K562 (cell line): ENCODE results near the gene DPPA4. TPM values are rescaled to one million over a fixed set of nuclear protein-coding genes. Genes with fewer than 3 reads are reported as not detected.

Experiments used
- ATAC-seq: fragments of 200-7000 bp; cut with Tn5 transposase; 3 replicates; pipeline ENCODE4 v1.9.1; 2020; ENCODE audit warnings: moderate library complexity
- Bru-seq: library from RNA; stranded (reverse); fragments of 400-500 nt; gene quantifications from one replicate; lab custom pipeline; 2021; lab: Mats Ljungman, UMichigan
- BruChase-seq, 2 experiments: library from RNA; stranded (reverse); fragments of 400-500 nt; gene quantifications; one replicate each; lab custom pipeline; 2021; lab: Mats Ljungman, UMichigan
- BruUV-seq: library from RNA; stranded (reverse); fragments of 400-500 nt; replicated peaks from 2 replicates; lab custom pipeline; 2021; lab: Mats Ljungman, UMichigan
- CTCF ChIA-PET: fragments of 300-600 bp; formaldehyde crosslinking; extraction: SDS; loops from one replicate; lab custom pipeline; 2021; ENCODE audit warnings: low intra/inter-chr PET ratio; lab: Yijun Ruan, JAX
- POLR2A ChIA-PET: fragments of 300-600, 350-650 bp; sonication (Branson Sonifier 250); formaldehyde crosslinking; extraction: SDS; loops from one replicate; lab custom pipeline; 2021; ENCODE audit warnings: antibody characterized with exemption, inconsistent platforms; lab: Yijun Ruan, JAX
- DNase-seq, 4 experiments: peaks; one replicate each; pipeline versions ENCODE4 v3.0.0 to v3.0.0-alpha.2; 2011 to 2018; ENCODE audit warnings: low spot score in 3 of 4, mixed read lengths in 3 of 4; ENCODE audit errors: extremely low read depth in 1 of 4
- FAIRE-seq: peaks from 2 replicates; lab custom pipeline; 2011; peaks lifted over from hg19 to GRCh38; lab: Jason Lieb, UNC
- H2AFZ ChIP-seq: 2 replicates; pipeline ENCODE4 v1.6.0; 2011; ENCODE audit warnings: low read depth, low read length, control low read depth, inconsistent platforms
- H3K27ac ChIP-seq: fragments of 200-600 bp; 3 replicates; pipeline ENCODE4 v1.8.0; 2011; ENCODE audit warnings: low read depth, mild to moderate bottlenecking, control low read depth, inconsistent platforms, low read length, moderate library complexity, mixed read lengths; ENCODE audit errors: extremely low read depth
- H3K27me3 ChIP-seq, 2 experiments: fragments of 300-600 bp in 1 of 2; 2 replicates in 1 of 2; 3 replicates in 1 of 2; pipeline versions ENCODE4 v1.6.0 to v1.8.0; 2011; ENCODE audit warnings: inconsistent platforms in 2 of 2, low read length in 2 of 2, mild to moderate bottlenecking in 1 of 2, mixed read lengths in 1 of 2, moderate library complexity in 1 of 2; ENCODE audit not compliant: control insufficient read depth in 2 of 2, insufficient read depth in 2 of 2
- H3K36me3 ChIP-seq: fragments of 300-600 bp; 3 replicates; pipeline ENCODE4 v1.8.0; 2011; ENCODE audit warnings: mild to moderate bottlenecking, low read length, inconsistent platforms; ENCODE audit not compliant: control insufficient read depth, insufficient read depth
- H3K4me1 ChIP-seq, 2 experiments: fragments of 200-600 bp in 1 of 2; replicated peaks in 1 of 2; 2 replicates in 1 of 2; 3 replicates in 1 of 2; pipeline versions ENCODE4 v1.5.1 to v1.8.0; 2011; ENCODE audit warnings: inconsistent platforms in 2 of 2, low read length in 2 of 2, mild to moderate bottlenecking in 1 of 2, mixed read lengths in 1 of 2, moderate library complexity in 1 of 2; ENCODE audit not compliant: control insufficient read depth in 2 of 2, insufficient read depth in 2 of 2
- H3K4me2 ChIP-seq: 2 replicates; pipeline ENCODE4 v1.6.1; 2011; ENCODE audit warnings: low read length, control low read depth, inconsistent platforms, mixed read lengths; ENCODE audit not compliant: insufficient read depth
- H3K4me3 ChIP-seq: fragments of 200-600 bp; sonication (generic), shearing (Covaris generic); 2 replicates; pipeline ENCODE4 v1.5.1; 2016; ENCODE audit warnings: control low read depth, inconsistent platforms
- H3K79me2 ChIP-seq: fragments of 200-600 bp; 3 replicates; pipeline ENCODE4 v1.8.0; 2011; ENCODE audit warnings: low read length, inconsistent platforms; ENCODE audit not compliant: control insufficient read depth, insufficient read depth
- H3K9ac ChIP-seq, 2 experiments: 2 replicates each; pipeline versions ENCODE4 v1.6.0 to v1.6.1; 2011; ENCODE audit warnings: low read depth in 2 of 2, low read length in 2 of 2, control low read depth in 1 of 2, inconsistent platforms in 1 of 2, mild to moderate bottlenecking in 1 of 2, mixed read lengths in 1 of 2; ENCODE audit not compliant: insufficient read depth in 1 of 2
- H3K9me1 ChIP-seq: one replicate; pipeline ENCODE4 v1.6.0; 2011; ENCODE audit warnings: inconsistent platforms, mild to moderate bottlenecking, low read length, moderate library complexity; ENCODE audit not compliant: control insufficient read depth, insufficient read depth
- H3K9me3 ChIP-seq: replicated peaks from 2 replicates; pipeline ENCODE4 v1.5.1; 2011; ENCODE audit warnings: low read depth, low read length, inconsistent platforms; ENCODE audit not compliant: control insufficient read depth, insufficient read depth
- H4K20me1 ChIP-seq: replicated peaks from 2 replicates; pipeline ENCODE4 v1.6.1; 2011; ENCODE audit warnings: low read length, inconsistent platforms, mixed read lengths; ENCODE audit not compliant: control insufficient read depth, insufficient read depth
- HEY1 ChIP-seq: fragments of 250-450 bp; sonication (Bioruptor Pico); IDR thresholded peaks from 2 replicates; pipeline ENCODE4 v1.5.0; 2020; ENCODE audit warnings: mild to moderate bottlenecking, moderate library complexity, borderline replicate concordance
- KLF6 ChIP-seq: fragments of 250-450 bp; sonication (Bioruptor Pico); IDR thresholded peaks from 2 replicates; pipeline ENCODE4 v1.4.0; 2020; ENCODE audit warnings: mild to moderate bottlenecking, moderate library complexity, borderline replicate concordance
- MBD1 ChIP-seq: fragments of 250-450 bp; sonication (Bioruptor Pico); IDR thresholded peaks from 2 replicates; pipeline ENCODE4 v1.8.0; 2022; ENCODE audit warnings: inconsistent platforms
- MED1 ChIP-seq: sonication (generic); formaldehyde crosslinking; IDR thresholded peaks from 2 replicates; pipeline ENCODE4 v1.8.1; 2023; ENCODE audit warnings: missing genetic modification reagents, borderline replicate concordance
- NCOA6 ChIP-seq: fragments of 450-650 bp; IDR thresholded peaks from 2 replicates; pipeline ENCODE4 v1.6.1; 2017; ENCODE audit warnings: mild to moderate bottlenecking
- PHTF2 ChIP-seq: fragments of 250-450 bp; sonication (Bioruptor Pico); IDR thresholded peaks from 2 replicates; pipeline ENCODE4 v1.5.0; 2021; ENCODE audit warnings: mild to moderate bottlenecking
- PREB ChIP-seq: sonication (generic); formaldehyde crosslinking; IDR thresholded peaks from 2 replicates; pipeline ENCODE4 v1.8.1; 2023; ENCODE audit warnings: mild to moderate bottlenecking, missing genetic modification reagents
- TCF7L2 ChIP-seq: fragments of 150-350 bp; IDR thresholded peaks from 2 replicates; pipeline ENCODE4 v1.6.1; 2016; ENCODE audit warnings: low read depth, mild to moderate bottlenecking, low read length, moderate library complexity
- U2AF2 ChIP-seq: fragments of 200-400 bp; formaldehyde crosslinking; optimal IDR thresholded peaks from 2 replicates; pipeline ENCODE3; 2017; ENCODE audit warnings: low read depth, mild to moderate bottlenecking, low read length
- ZBTB9 ChIP-seq: fragments of 450-650 bp; formaldehyde crosslinking; IDR thresholded peaks from 2 replicates; pipeline ENCODE4 v1.4.0; 2020; ENCODE audit warnings: mild to moderate bottlenecking, moderate library complexity
- ZNF12 ChIP-seq: sonication (generic); formaldehyde crosslinking; IDR thresholded peaks from 2 replicates; pipeline ENCODE4 v1.4.0; 2020; ENCODE audit warnings: mild to moderate bottlenecking, missing genetic modification reagents
- ZNF586 ChIP-seq: fragments of 450-650 bp; formaldehyde crosslinking; conservative IDR thresholded peaks from 2 replicates; pipeline ENCODE4 v1.4.0; 2020; ENCODE audit warnings: mild to moderate bottlenecking, moderate library complexity
- ZNF696 ChIP-seq: fragments of 250-450 bp; sonication (Bioruptor Pico); conservative IDR thresholded peaks from 2 replicates; pipeline ENCODE4 v1.4.0; 2020; ENCODE audit warnings: mild to moderate bottlenecking, moderate library complexity
- whole genome bisulfite sequencing: fragments of 100-300 bp; shearing (Covaris generic); methylation state at CpG from one replicate; pipeline ENCODE4 v1.1.6; 2016; ENCODE audit warnings: low coverage, mixed read lengths; ENCODE audit not compliant: insufficient coverage; ENCODE audit errors: missing lambda C conversion rate; 5-methylcytosine and 5-hydroxymethylcytosine counted together
- in situ Hi-C: fragments of 300-500 bp; cut with MboI; formaldehyde crosslinking; loops from 4 replicates; pipeline ENCODE4 v1.15.0; 2018; ENCODE audit warnings: inconsistent platforms, mixed read lengths
- intact Hi-C: fragments of 100-400 bp; cut with micrococcal nuclease; formaldehyde crosslinking; loops from 2 replicates; pipeline ENCODE4 v1.14.2; 2022
- long read RNA-seq, 3 experiments: library from polyadenylated mRNA in 2 of 3; library from RNA in 1 of 3; unstranded in 2 of 3; stranded (forward) in 1 of 3; transcript quantifications; one replicate each; pipeline ENCODE4 v2.0.0, GENCODE V29; 2019 to 2022
- polyA minus RNA-seq, 3 experiments: library from RNA; depleted of rRNA, polyadenylated mRNA; stranded (reverse); fragments of >200 nt; gene quantifications; 2 replicates each; pipeline ENCODE4 v1.2.3, GENCODE V29; 2011
- polyA plus RNA-seq, 8 experiments: library from polyadenylated mRNA; depleted of rRNA in 4 of 8; stranded (reverse) in 5 of 8; unstranded in 3 of 8; fragments of >200 nt; fragmentation: Nextera tagmentation in 2 of 8; fragmentation: Illumina TruSeq in 1 of 8; extraction: Ambion mirVana in 2 of 8; extraction: Trizol in 1 of 8; gene quantifications; 2 replicates each; pipeline versions ENCODE4 v1.2.1 to v1.2.3, GENCODE V29; 2011 to 2014; ENCODE audit warnings: inconsistent platforms in 1 of 8, missing spikeins in 1 of 8
- total RNA-seq, 7 experiments: library from RNA; depleted of rRNA in 6 of 7; stranded (reverse); fragments of >200 nt in 6 of 7; fragmentation: Illumina TruSeq in 2 of 7; extraction: Trizol in 2 of 7; gene quantifications; 2 replicates each; pipeline versions ENCODE4 v1.2.1 to v1.2.3, GENCODE V29; 2011 to 2021; ENCODE audit warnings: low replicate concordance in 1 of 7

Gene DPPA4
- not detected in 2 replicates for total RNA-seq (2011; cell fraction: chromatin; rRNA removed; ENCODE audit: low replicate concordance)
- total RNA-seq (2011; cell fraction: nucleolus; rRNA removed) = not detected in 2 replicates
- not detected in 2 replicates for total RNA-seq (2011; cell fraction: nucleoplasm; rRNA removed)
- total RNA-seq (2014; rRNA removed) (not detected in 2 replicates), total RNA-seq (2014; rRNA removed; fragmentation: Illumina TruSeq; extraction: Trizol) (not detected in 2 replicates), total RNA-seq (2015; rRNA removed; fragmentation: Illumina TruSeq; extraction: Trizol) (not detected in 2 replicates), total RNA-seq (2021) (0.53 and 0.94 TPM in 2 replicates), polyA plus RNA-seq (2011; rRNA removed) (not detected in 2 replicates), polyA plus RNA-seq (2014; fragmentation: Illumina TruSeq; extraction: Trizol) (not detected in 2 replicates), polyA plus RNA-seq (2014; fragmentation: Nextera tagmentation; extraction: Ambion mirVana) (not detected), polyA plus RNA-seq (2014; rRNA removed) (not detected in 2 replicates), polyA minus RNA-seq (2011; rRNA and poly(A)+ RNA removed) (0.32 TPM in 1 of 2 replicates, not detected in the other), Bru-seq, nascent RNA (percentile 8 among the genes with signal in this experiment), BruChase-seq, experiment 1, labeled RNA remaining after a 2-hour chase (percentile 8 among the genes with signal in this experiment), BruChase-seq, experiment 2, labeled RNA remaining after a 6-hour chase (percentile 12 among the genes with signal in this experiment)
- polyA plus RNA-seq (2011; cell fraction: cytosol; rRNA removed) = 0.01 and 0.03 TPM in 2 replicates
- polyA plus RNA-seq (2011; cell fraction: nucleus; rRNA removed) = 0.14 TPM in 1 of 2 replicates, not detected in the other
- polyA plus RNA-seq (2012) = 0.08 TPM in 1 of 2 replicates, not detected in the other
- not detected in 2 replicates for polyA minus RNA-seq (2011; cell fraction: cytosol; rRNA and poly(A)+ RNA removed)
- not detected in 2 replicates for polyA minus RNA-seq (2011; cell fraction: nucleus; rRNA and poly(A)+ RNA removed)
- long read RNA-seq, experiment 1 = 0 reads
- long read RNA-seq, experiment 2 = 0 reads
- long read RNA-seq, experiment 3 = 0 reads

GRCh38 chr3:109337393-109337792, at the start of gene DPPA4:
Gene DPPA4, minus strand, starts transcription at chr3:109337546. Its CDS starts 29 bp downstream, at chr3:109337517.
- no peak within 1 kb of the TSS for H2AFZ ChIP-seq
- no peaks in the 10 kb centered on the region for H3K27me3 ChIP-seq
- no peak for ATAC-seq
- H3K9ac ChIP-seq = no peak within 1 kb of the TSS
- POLR2A ChIA-PET = no interaction called here
- no peak for DNase-seq
- intact Hi-C loops (no loop called here), in situ Hi-C loops (no loop called here)
- no peaks in the 10 kb centered on the region for H3K4me1 ChIP-seq
- WGBS = 17% methylated on average over 5 of the region's 5 CpGs
- H3K79me2 ChIP-seq = no peaks in the 10 kb centered on the region
- H3K9me1 ChIP-seq = no peaks in the 10 kb centered on the region
- no TSS peak for BruUV-seq
- no peak within 1 kb of the TSS for H3K4me3 ChIP-seq
- no peaks in the 10 kb centered on the region for H3K9me3 ChIP-seq
- no peak within 1 kb of the TSS for H3K4me2 ChIP-seq
- no peak for FAIRE-seq
- H3K36me3 ChIP-seq = no peaks in the 10 kb centered on the region
- CTCF ChIA-PET = no interaction called here
- H3K27ac ChIP-seq = no peak within 1 kb of the TSS
- no peaks in the 10 kb centered on the region for H4K20me1 ChIP-seq
- TF ChIP-seq ZBTB9 (CRISPR knock-in tag) (no peak), PHTF2 (CRISPR knock-in tag) (no peak), NCOA6 (no peak), KLF6 (CRISPR knock-in tag) (no peak), MBD1 (CRISPR knock-in tag) (no peak), TCF7L2 (no peak), MED1 (CRISPR knock-in tag) (no peak), PREB (CRISPR knock-in tag) (no peak), ZNF696 (no peak), ZNF12 (no peak), HEY1 (CRISPR knock-in tag) (no peak), U2AF2 (no peak), ZNF586 (CRISPR knock-in tag) (no peak)
